GM23338 (cell line): ENCODE data around the gene WNT11. TPM values are rescaled to one million over a fixed set of nuclear protein-coding genes. Genes with fewer than 3 reads are reported as not detected.

Experiments
- ATAC-seq: fragments of 200-7000 bp; cut with Tn5 transposase; 3 replicates; pipeline ENCODE4 v1.9.1; 2020
- DNase-seq: peaks from one replicate; pipeline ENCODE4 v3.0.0-alpha.2; 2015; ENCODE audit warnings: low spot score
- H2AFZ ChIP-seq: fragments of 200-600 bp; sonication (generic); 2 replicates; pipeline ENCODE4 v1.8.0; 2016; ENCODE audit warnings: antibody characterized with exemption, mild to moderate bottlenecking, moderate library complexity
- H3F3A ChIP-seq: fragments of 200-600 bp; sonication (generic); replicated peaks from 2 replicates; pipeline ENCODE4 v1.8.0; 2017; ENCODE audit warnings: antibody characterized with exemption, mixed run types, low read depth
- H3K27ac ChIP-seq: fragments of 200-600 bp; sonication (generic); 2 replicates; pipeline ENCODE4 v1.6.1; 2016; ENCODE audit warnings: low read depth
- H3K27me3 ChIP-seq: fragments of 200-600 bp; sonication (generic); 2 replicates; pipeline ENCODE4 v1.8.0; 2016; ENCODE audit warnings: mild to moderate bottlenecking, mixed run types, moderate library complexity; ENCODE audit not compliant: insufficient read depth
- H3K36me3 ChIP-seq: fragments of 200-600 bp; sonication (generic); 2 replicates; pipeline ENCODE4 v1.8.0; 2016; ENCODE audit warnings: mild to moderate bottlenecking; ENCODE audit not compliant: insufficient read depth
- H3K4me1 ChIP-seq: fragments of 200-600 bp; sonication (generic); 2 replicates; pipeline ENCODE4 v1.8.0; 2016; ENCODE audit warnings: mild to moderate bottlenecking, moderate library complexity; ENCODE audit not compliant: insufficient read depth
- H3K4me2 ChIP-seq: fragments of 200-600 bp; sonication (generic); 2 replicates; pipeline ENCODE4 v1.7.1; 2017; ENCODE audit warnings: mixed run types
- H3K4me3 ChIP-seq: fragments of 200-600 bp; sonication (generic); 2 replicates; pipeline ENCODE4 v1.6.1; 2016; ENCODE audit warnings: mixed run types
- H3K79me2 ChIP-seq: fragments of 200-600 bp; sonication (generic); replicated peaks from 2 replicates; pipeline ENCODE4 v1.8.0; 2017; ENCODE audit warnings: mild to moderate bottlenecking; ENCODE audit not compliant: insufficient read depth
- H3K9me2 ChIP-seq: fragments of 200-600 bp; sonication (generic); 2 replicates; pipeline ENCODE4 v1.8.0; 2017; ENCODE audit not compliant: insufficient read depth
- H4K20me1 ChIP-seq: fragments of 200-600 bp; sonication (generic); replicated peaks from 2 replicates; pipeline ENCODE4 v1.8.0; 2017; ENCODE audit warnings: mild to moderate bottlenecking; ENCODE audit not compliant: insufficient read depth
- H3K27ac Mint-ChIP-seq: 2 replicates; pipeline ENCODE4 v1.8.0; 2020; ENCODE audit warnings: inconsistent platforms, mild to moderate bottlenecking, moderate library complexity, mixed read lengths
- H3K27me3 Mint-ChIP-seq: 3 replicates; pipeline ENCODE4 v1.8.0; 2022; ENCODE audit warnings: low read depth, mild to moderate bottlenecking, moderate library complexity, mixed read lengths, inconsistent platforms; ENCODE audit not compliant: insufficient read depth, poor library complexity
- H3K36me3 Mint-ChIP-seq: 3 replicates; pipeline ENCODE4 v1.8.0; 2021; ENCODE audit warnings: low read depth, mild to moderate bottlenecking, inconsistent platforms, moderate library complexity, mixed read lengths
- H3K4me1 Mint-ChIP-seq: 3 replicates; pipeline ENCODE4 v1.8.0; 2020; ENCODE audit warnings: mild to moderate bottlenecking, inconsistent platforms, mixed read lengths
- H3K4me3 Mint-ChIP-seq: 3 replicates; pipeline ENCODE4 v1.8.0; 2021; ENCODE audit warnings: moderate library complexity, mild to moderate bottlenecking, inconsistent platforms, mixed read lengths
- H3K9me3 Mint-ChIP-seq: 3 replicates; pipeline ENCODE4 v1.8.0; 2020; ENCODE audit warnings: moderate library complexity, mild to moderate bottlenecking, inconsistent platforms, mixed read lengths
- ETS1 ChIP-seq: IDR thresholded peaks from 2 replicates; pipeline ENCODE4 v1.6.1; 2016; ENCODE audit warnings: antibody characterized with exemption
- EZH2 ChIP-seq: fragments of 200-600 bp; sonication (generic); IDR thresholded peaks from one replicate; pipeline ENCODE4 v1.8.0; 2017; ENCODE audit warnings: antibody characterized with exemption, mild to moderate bottlenecking, low read depth; ENCODE audit not compliant: unreplicated experiment
- EZH2phosphoT487 ChIP-seq: fragments of 200-600 bp; sonication (generic); IDR thresholded peaks from one replicate; pipeline ENCODE4 v1.8.1; 2018; ENCODE audit warnings: antibody characterized with exemption; ENCODE audit not compliant: unreplicated experiment
- JUNB ChIP-seq: IDR thresholded peaks from one replicate; pipeline ENCODE4 v1.6.1; 2016; ENCODE audit warnings: antibody characterized with exemption; ENCODE audit not compliant: unreplicated experiment
- NANOG ChIP-seq: IDR thresholded peaks from 2 replicates; pipeline ENCODE4 v1.6.1; 2016; ENCODE audit warnings: antibody characterized with exemption, borderline replicate concordance
- REST ChIP-seq: IDR thresholded peaks from one replicate; pipeline ENCODE4 v1.6.1; 2018; ENCODE audit warnings: antibody characterized with exemption; ENCODE audit not compliant: unreplicated experiment
- ZNF331 ChIP-seq: fragments of 250-450 bp; sonication (Bioruptor Pico); IDR thresholded peaks from 2 replicates; pipeline ENCODE4 v1.5.0; 2020; ENCODE audit warnings: low read depth, mild to moderate bottlenecking, moderate library complexity
- ZNF462 ChIP-seq: fragments of 250-450 bp; sonication (Bioruptor Pico); IDR thresholded peaks from 2 replicates; pipeline ENCODE4 v1.5.0; 2020; ENCODE audit warnings: mild to moderate bottlenecking, moderate library complexity
- polyA plus RNA-seq: library from polyadenylated mRNA; unstranded; fragments of >200 nt; fragmentation: Nextera tagmentation; extraction: Ambion mirVana; gene quantifications from 2 replicates; pipeline ENCODE4 v1.2.1, GENCODE V29; 2016
- total RNA-seq: library from RNA; depleted of rRNA; stranded (reverse); fragments of >200 nt; shearing (Covaris generic); gene quantifications from 2 replicates; pipeline ENCODE4 v1.2.3, GENCODE V29; 2014

Gene WNT11
- total and polyA plus RNA-seq, 2 experiments from 2014 or later: 0.44 to 0.56 TPM

GRCh38 chr11:76217653-76218160 is 11.4 kb upstream of the WNT11 start:
- Histone ChIP-seq H3K36me3 (no peaks in the 10 kb centered on the region), H3K27ac (no peak overlapping the region), H3K4me1 (no peaks in the 10 kb centered on the region), H3K79me2 (no peaks in the 10 kb centered on the region), H2AFZ (no peak overlapping the region), H3F3A (no peaks in the 10 kb centered on the region), H4K20me1 (no peaks in the 10 kb centered on the region; the same call in 1 of the 2 replicates), H3K4me3 (no peak overlapping the region), H3K4me2 (no peak overlapping the region), H3K9me2 (no peaks in the 10 kb centered on the region), H3K27me3 (peaks cover 6% of the 10 kb centered on the region)
- no peak for TF ChIP-seq REST
- H3K36me3 Mint-ChIP-seq: no peaks in the 10 kb centered on the region
- DNase-seq (no peak), ATAC-seq (no peak)
- H3K4me3 Mint-ChIP-seq: no peak overlapping the region
- H3K9me3 Mint-ChIP-seq: no peaks in the 10 kb centered on the region
- no peak overlapping the region for H3K27ac Mint-ChIP-seq
- peaks cover 27% of the 10 kb centered on the region for H3K27me3 Mint-ChIP-seq
- peaks cover 12% of the 10 kb centered on the region for H3K4me1 Mint-ChIP-seq

- Mint-ChIP-seq H3K4me1 (peaks cover 21% of the 10 kb centered on the region), H3K36me3 (no peaks in the 10 kb centered on the region), H3K9me3 (no peaks in the 10 kb centered on the region), H3K27me3 (peaks cover 36% of the 10 kb centered on the region), H3K4me3 (no peak overlapping the region), H3K27ac (no peak overlapping the region)
- Histone ChIP-seq H3K9me2 (no peaks in the 10 kb centered on the region), H2AFZ (peak overlapping the region; percentile 80; the same call in 1 of the 2 replicates), H3K4me3 (no peak overlapping the region), H3K4me1 (peaks cover 5% of the 10 kb centered on the region; the same call in 1 of the 2 replicates), H3K4me2 (no peak overlapping the region), H3K36me3 (no peaks in the 10 kb centered on the region), H3F3A (no peaks in the 10 kb centered on the region), H4K20me1 (no peaks in the 10 kb centered on the region; the same call in 1 of the 2 replicates), H3K27ac (no peak overlapping the region), H3K79me2 (no peaks in the 10 kb centered on the region), H3K27me3 (peaks cover 15% of the 10 kb centered on the region)
- peak; percentile 52 for ATAC-seq
- DNase-seq: no peak
- no peak for TF ChIP-seq ZNF462 (CRISPR knock-in tag)
- no peak for TF ChIP-seq JUNB
- TF ChIP-seq EZH2phosphoT487: no peak
- no peak for TF ChIP-seq ETS1
- TF ChIP-seq ZNF331: no peak
- TF ChIP-seq EZH2: no peak
- no peak for TF ChIP-seq NANOG
These were observed 10.4 kb upstream of the WNT11 start for GRCh38 chr11:76216536-76217325.
